Thyroid gland (tissue), 4 donors: ENCODE results near the gene MYH10.

Experiments
- POLR2A ChIP-seq, 2 donors: fragments of 450-650 bp; IDR thresholded peaks; one replicate each; pipeline ENCODE4 v1.6.1; 2017; ENCODE audit warnings: antibody characterized with exemption in 2 of 2, mild to moderate bottlenecking in 2 of 2, moderate library complexity in 1 of 2
- TF ChIP-seq, protein P1 (sequence below), 6 experiments: fragments of 200-600 bp in 3 of 6; fragments of 450-650 bp in 3 of 6; sonication (generic) in 3 of 6; IDR thresholded peaks; one replicate each; pipeline ENCODE4 v1.5.1; 2016 to 2019; ENCODE audit warnings: antibody characterized with exemption in 6 of 6, mild to moderate bottlenecking in 2 of 6, inconsistent platforms in 1 of 6, moderate library complexity in 1 of 6

DNA sequence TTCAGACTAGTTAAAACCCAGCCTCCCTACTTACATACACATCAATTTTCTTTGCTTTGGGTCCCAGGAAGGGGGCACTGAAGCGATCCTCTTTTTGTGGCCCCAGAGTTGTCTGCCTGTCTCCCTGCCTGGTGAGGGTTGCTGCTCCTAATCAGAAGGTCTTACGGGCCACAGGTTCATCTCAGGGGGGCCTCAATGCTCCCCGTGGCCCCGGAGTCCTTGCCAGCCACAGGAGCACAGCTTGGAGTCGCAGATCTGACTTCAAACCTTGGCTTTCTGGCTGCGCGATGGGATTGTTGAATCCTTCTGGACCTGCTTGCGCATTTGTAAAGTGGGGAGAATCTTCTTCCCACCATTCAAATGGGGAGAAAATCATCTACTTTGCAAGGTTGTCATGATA lies 44.8 kb upstream of the MYH10 start:
- TF ChIP-seq, protein P1, sequence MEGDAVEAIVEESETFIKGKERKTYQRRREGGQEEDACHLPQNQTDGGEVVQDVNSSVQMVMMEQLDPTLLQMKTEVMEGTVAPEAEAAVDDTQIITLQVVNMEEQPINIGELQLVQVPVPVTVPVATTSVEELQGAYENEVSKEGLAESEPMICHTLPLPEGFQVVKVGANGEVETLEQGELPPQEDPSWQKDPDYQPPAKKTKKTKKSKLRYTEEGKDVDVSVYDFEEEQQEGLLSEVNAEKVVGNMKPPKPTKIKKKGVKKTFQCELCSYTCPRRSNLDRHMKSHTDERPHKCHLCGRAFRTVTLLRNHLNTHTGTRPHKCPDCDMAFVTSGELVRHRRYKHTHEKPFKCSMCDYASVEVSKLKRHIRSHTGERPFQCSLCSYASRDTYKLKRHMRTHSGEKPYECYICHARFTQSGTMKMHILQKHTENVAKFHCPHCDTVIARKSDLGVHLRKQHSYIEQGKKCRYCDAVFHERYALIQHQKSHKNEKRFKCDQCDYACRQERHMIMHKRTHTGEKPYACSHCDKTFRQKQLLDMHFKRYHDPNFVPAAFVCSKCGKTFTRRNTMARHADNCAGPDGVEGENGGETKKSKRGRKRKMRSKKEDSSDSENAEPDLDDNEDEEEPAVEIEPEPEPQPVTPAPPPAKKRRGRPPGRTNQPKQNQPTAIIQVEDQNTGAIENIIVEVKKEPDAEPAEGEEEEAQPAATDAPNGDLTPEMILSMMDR (IDR thresholded peaks at IDR 0.05): no peak
- TF ChIP-seq POLR2A (IDR thresholded peaks at IDR 0.05): no peak
